GM19468 (cell line): ENCODE measurements around the gene NPAS3.

Source experiments
- ATAC-seq: cut with Tn5 transposase; IDR thresholded peaks from one replicate; pipeline ENCODE4 v1.9.1; 2021; ENCODE audit warnings: mild to moderate bottlenecking, moderate library complexity, moderate number of reproducible peaks; ENCODE audit not compliant: unreplicated experiment; ENCODE audit errors: extremely low read depth

Gene NPAS3

DNA sequence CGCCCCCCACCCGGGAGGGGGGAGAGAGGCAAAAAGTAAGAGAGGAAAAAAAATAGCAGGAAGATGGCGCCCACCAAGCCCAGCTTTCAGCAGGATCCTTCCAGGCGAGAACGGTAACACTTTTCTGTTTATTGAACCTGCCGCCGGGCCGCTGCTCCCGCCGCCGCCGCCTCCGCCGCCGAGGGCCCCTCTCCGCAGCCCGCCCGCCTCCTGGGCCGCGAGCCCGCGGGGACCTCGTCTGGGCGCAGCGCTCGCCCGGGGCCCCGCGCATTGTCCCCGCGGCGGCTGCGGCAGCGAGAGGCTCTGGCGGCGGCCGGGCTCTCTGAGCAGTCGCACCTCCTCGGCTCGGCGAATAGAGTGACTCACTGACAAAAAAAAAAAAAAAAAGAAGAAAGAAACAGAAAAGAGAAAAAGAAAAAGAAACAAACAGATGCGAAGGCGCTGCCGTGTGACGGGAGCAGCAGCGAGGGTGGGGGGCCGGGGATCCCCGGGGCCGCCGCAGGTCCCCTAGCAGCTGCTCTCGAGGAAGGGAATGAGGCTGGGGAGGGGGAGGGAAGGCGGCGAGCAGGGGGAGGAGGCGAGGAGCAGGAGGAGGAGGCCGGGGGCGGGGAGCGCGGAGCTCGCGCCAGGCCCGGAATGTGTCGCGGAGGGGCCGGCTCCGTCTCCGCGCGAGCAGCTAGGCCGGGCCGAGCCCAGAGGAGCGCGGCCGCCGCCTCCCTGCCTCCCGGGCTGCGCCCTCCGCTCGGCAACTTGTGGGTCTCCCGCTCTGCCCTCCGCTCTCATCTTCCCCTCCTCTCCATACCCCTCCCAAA lies 781 bp downstream of the NPAS3 start:
- no peak for ATAC-seq

DNA sequence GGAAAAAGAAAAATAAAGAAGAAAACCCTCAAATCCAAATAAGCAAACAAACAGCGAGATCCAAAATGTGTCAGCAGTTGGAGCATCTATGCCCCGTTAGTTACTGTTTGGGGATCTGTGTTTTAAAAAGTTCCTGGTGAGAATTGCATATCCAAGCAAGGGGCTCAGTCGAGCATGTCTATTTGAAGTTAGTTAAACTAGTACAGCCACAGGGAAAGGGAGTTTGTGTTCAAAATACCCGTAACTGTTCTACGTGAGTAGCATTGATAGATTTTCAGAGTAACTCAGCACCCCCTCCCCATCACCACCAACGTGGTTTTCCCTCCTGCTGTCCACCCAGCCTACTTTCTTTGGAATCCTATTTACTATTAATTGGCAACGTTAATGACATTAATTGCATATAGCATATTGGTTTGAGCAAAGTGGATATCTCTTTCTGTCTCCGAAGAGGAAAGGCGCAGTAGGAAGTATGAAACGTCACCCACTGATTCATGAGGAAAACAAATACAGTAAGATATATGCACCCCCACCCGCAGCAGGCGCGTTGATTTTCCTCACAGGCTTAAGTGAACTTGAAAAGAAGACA lies 1.5 kb downstream of the NPAS3 start:
- no peak for ATAC-seq

DNA sequence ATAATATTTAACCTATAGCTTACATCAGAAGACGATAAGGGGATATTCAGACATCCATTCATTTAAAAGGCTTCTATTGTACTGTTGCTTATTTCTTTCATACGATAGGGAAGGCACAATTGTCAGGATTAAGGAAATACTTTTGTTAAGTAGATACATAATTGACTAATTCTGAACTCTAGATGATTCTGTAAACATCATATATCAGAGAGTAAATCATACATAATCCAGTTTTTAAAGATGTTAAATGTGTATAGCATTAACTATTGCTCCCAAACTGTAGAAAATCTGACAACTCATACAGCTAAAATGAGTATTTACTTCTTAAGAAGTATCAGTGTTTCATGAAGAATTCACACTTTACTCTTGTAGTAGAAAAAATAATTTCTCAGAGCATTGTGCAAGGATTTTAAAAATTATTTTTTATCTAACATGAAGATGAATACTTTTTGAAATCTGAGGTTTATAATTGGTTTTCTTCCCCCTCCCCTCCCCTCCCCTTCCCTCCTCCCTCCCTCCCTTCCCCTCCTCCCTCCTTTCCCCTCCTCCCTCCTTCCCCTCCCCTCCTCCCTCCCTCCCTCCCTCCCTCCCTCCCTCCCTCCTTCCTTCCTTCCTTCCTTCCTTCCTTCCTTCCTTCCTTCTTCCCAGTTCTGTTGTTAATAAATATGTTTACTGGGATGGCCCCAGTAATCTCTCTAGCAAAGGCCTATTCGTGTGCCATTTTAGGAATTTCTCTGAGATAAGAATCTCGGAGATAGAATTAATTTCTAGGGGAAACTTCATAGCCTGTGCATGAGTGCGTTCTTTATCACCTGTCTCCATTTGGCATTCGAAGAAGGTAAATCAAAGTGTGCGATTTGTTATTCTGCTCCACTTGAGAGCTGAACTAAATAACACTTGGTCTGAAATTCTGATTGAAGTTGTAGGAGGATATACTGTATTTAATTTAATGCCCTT lies 2.3 kb downstream of the NPAS3 start:
- ATAC-seq: no peak

DNA sequence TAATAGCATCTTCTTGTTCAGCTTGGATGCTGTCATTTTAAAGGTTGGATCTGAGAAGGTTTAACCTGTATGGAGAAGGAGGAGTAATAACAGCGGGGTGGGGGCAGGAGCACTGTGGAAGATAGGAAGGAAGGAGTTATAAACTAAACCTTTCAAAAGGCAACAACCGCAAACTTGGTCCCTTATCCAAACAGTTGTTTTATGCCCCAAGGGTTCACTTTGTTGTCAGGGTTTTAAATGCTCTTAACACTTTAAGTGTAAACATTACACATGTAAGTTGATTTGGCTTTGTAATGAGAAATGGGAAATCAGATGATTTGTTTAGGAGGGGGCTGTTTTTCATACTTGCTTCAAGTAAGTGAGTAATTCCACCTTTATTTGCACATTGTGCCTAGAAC lies 3.0 kb downstream of the NPAS3 start:
- ATAC-seq: no peak

DNA sequence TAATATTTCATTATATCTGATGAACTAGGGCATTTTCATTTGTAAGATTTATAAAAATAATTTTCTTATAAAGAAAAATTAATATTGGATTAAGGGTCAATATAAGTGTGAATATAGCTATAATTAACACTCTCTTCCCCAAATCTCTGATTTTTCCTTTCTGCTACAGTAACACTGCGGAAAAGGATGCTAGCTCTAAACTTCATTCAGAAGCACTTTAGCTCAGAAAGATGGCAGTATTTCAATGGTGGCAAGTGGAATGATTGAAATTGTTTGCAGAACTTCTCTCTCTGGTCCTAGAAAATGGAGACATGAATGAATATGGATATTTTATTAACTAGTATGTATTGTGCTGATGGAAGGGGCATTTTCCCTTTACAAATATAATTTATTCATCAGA lies 8.4 kb downstream of the NPAS3 start:
- ATAC-seq: no peak

DNA sequence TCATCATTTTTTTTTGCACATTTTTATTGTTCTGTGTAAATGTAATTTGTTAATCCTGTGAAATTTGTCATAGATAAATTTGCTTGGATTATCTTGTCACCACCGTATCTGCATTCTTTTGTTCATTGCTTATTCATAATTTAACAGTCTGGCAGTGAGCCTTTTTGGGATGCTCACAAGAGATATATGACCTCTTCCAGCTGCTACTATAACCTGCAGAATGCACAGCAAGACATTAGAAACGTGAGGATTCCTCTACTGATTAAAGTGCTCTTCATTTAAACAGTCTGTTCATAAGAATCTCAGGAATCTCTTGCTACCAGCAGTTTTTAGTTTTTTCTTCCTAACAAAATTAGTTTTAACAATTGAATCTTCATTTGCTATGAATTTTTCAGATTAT lies 9.1 kb downstream of the NPAS3 start:
- no peak for ATAC-seq

DNA sequence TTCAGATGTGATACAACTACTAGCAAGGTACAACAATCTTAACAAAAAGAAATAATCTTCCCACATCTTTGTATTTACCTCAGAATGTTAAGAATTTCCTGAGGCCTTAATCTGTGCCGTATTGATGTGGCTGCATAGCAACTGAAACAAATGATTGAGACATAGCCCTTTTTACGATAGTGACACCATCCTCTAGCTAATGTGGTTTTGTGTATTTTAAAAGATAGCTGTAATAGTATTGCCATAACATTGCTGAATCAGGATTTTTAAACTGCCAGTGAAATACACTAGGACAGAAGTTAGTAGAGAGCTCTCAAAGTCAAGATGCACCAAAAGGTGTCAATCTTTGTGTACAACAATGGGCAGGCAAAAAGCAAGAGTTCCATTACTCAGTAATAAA lies 11.9 kb downstream of the NPAS3 start:
- ATAC-seq: no peak

DNA sequence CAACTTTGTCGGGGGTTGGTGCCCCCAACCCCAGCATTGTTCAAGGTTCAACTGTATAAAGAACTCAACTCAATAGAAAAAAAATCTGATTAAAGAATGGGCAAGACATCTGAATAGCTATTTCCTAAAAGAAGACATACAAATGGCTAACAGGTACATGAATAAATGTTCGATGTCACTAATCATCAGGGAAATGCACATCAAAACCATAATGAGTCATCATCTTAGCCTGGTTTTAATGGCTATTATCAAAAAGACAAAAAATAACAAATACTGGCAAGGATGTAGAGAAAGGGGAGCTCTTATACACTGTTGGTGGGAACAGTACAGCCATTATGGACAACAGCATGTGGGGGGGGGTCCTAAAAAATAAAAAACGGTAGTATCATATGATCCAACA lies 28.7 kb downstream of the NPAS3 start:
- ATAC-seq: no peak

DNA sequence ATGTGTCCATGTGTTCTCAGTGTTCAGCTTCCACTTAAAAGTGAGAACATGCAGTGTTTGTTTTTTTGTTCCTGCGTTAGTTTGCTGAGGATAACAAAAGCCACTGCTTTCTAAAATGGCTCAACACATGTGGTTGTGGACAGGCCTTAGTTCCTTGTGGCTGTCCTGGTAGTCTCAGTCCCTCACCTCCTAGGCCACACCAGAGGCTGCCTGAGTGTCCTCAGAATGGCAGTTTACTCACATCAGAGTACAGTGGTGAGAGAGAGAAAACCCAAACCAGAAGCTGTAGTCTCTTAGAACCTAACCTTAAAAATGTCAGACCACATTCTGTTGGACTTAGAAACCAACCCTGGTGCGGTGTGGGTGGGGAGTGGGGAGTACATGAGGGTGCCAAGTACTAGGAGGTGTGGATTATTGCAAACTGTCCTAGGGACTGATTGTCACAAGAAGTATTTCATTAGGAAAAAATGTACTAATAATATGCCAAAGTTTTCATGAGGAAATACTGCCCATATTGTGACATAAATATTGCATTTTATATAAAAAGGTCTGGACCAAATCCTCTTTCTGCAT lies 30.4 kb downstream of the NPAS3 start:
- no peak for ATAC-seq

DNA sequence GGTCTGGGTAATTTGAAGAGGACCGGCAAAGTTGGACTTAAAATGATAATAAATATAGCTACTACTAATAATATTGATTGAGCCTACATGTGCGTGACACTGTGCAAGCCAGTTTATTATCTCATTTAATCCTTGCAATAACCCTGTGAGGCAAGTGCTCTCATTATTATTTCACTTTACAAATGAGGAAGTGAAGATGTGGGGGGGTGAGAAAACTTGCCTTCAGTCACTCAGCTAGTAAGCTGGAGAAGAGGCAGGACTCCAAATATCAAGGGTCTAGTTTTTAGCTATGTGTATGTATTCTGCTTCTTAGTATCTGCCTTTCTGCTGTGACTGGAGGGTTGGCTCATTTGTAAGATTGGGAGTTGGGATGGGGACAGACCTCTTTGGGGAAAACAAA lies 39.2 kb downstream of the NPAS3 start:
- no peak for ATAC-seq

DNA sequence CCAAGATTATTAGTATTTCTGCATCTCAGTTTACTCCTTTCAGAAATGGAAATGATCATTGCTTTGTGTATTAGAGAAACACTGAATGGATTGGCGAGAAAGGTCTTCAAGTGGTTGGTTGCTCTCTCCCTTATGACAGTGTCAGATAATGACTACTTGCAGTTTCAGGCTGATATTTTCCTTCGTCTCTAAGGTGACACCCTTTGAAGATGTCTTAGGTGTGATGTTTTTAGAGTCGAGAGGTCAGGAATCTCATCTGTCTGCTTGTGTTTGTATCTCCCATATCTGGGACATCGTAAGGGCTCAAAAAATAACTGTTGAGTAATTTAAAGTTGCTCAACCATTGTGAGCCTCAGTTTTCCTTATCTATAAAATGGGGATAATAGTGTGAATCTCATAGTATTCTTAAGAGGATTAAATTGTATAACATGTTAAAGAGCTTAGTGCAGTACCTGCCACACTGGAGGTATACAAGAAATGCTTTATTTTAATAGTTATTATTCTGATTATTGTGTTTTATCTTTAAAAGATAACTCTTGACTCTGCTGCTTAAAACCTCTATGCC lies 40.1 kb downstream of the NPAS3 start:
- no peak for ATAC-seq

DNA sequence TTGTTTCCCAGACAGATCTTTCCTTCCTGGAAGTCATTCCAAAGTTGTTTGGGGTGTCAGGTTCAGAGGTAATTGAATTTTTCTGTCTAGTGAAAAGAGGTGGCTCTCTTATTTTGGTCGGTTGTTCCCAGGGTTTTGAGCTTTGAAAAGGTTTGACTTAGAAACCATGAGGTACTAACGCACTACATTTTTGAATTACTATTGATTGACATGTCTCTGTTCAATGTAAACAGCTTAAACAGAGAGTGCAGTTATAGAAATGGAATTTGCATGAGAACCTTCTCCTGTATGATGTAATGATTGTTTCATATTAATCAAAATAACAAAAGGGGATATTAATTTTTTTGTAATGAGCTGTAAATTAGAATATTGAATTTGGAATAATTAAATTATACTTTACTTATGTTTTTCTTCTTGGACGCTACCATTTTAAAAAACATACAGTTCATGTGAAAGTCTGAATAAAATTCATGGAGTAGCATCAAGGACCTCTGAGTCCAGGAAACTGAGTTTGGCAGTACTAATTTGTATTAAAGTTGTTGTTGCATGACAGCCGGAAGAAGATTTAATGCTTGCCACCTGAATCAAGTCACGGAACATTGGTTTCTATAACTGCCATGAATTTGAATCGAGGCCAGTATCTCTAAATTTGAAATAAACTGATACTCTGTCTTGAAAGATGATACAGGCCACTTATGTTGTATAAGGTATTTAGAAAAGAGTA lies 41.7 kb downstream of the NPAS3 start:
- no peak for ATAC-seq

DNA sequence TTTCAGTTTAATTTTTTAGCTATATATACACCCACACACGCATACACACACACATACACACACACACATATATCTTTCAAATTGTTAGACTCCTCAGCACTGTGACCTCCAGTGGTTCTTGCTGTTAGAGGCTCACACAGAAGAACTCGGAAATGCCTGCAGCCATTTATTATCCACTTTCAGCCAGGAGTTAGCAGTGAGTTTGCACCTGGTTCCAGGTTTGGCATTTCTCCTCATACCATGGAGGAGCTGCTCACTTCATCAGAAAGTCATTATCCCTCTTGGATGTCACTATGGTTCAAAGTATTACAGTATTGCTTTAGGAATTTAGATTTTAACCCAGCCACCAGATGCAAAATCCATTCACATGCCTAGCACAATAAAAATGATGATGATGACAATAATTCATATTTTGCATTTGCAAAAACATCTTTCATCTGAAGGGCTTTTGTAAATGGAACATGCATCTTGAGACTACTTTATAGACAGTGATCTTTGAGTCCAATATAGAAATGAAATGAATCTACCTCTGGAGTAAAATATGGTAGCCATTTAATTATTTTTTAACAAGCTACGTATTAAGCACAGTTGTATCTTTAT lies 42.3 kb downstream of the NPAS3 start:
- no peak for ATAC-seq

DNA sequence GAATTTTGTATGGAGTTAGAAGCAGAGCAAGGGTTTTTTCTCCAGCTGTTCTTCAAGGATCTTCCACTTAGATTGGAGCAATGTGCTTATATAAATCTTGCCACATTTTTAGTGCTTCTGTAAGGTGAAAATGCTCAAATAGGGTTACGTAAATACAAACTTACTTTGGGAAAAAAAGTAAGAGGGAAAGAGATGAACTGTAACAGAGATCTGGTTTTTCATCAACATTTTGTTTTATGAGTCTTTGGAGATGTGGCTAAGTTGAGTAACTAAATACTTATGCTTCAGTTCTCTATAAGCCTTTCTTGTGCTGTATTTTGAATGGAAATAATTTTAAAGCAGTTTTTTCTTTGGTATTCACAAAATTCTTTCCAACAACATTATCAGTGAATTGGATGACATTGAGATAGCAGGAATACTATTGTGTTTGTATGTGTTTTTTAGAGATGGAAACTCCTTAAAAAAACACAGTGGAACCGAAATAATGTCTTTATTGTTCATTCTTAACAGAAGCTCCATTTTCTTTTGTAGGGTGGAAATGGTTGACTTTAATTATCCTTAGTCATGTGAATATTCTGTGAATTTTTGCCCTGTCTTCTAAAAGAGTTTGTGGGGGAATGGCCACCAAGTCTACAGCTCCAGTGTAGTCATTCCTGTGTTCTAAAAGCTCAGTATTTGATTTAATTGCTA lies 45.7 kb downstream of the NPAS3 start:
- ATAC-seq: no peak

DNA sequence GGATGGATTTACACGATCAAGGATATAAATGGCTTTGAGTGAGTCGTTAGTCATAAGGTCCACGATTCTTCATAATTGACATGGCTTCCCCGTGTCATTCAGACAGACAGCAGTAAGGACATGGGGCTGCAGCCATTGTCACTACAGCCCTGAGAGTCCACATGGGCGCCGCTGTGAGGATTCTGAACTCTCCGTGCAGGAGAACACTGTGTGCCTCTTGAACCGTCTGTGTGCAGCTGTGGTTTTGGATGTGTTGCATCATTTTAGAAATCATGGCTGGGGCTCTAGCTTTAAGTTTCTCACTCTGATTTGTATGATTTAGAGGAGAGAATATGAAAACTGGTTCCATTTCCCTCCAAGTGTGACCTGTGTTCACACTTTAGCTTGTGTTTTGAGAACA lies 47.2 kb downstream of the NPAS3 start:
- ATAC-seq: no peak

DNA sequence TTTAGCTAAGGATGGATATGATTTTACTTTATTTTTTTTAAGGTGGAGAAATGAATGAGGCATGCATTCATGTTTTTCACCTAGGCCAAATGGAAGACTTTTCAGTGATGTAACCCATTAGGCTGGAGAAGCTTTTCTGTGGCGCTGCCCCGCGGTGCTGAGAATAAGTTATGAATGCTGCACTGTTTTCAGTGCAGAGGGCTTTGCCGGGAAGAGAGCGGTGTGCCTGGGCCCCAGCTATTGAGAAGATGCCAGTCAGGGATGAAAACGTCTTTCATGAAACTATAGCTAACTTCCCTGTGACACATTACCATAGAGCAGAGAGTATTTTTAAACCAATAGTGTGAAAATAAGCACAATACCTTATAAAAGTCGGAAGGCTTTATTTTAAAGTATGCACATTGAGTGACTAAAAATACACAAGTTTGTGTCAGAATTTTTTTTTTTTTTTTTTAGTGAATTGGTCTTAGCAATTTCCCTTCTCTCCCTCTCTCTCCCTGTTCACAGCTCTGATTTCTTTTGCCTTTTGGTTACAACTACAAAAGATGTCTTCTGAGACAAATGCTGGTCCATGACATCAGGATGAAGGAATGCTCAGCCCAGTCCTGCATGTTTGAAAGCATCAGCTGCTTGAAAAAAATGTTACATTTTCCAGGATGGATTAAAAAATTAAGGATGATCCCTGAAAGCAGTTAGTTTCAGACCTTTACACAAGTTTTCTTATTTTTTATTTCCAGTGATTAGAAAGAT lies 48.3 kb downstream of the NPAS3 start:
- ATAC-seq: no peak

DNA sequence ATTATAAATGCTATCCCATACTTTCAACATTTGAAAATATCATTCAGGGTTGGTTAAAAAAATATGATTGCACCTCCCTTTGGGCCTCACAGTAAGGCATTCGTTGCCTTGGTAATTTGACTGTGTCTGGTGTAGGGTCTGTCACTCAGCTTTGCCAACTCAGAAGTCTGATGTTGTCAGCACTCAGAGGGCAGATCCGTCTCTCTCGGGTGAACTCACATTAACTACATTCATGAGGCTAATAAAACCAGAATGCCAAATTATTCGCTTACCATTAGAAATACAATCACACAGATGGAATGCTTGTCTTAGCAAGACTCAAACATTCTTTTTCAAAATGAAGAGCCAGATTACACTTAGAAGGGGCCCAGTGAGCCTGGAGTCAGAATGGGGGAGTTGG lies 53.0 kb downstream of the NPAS3 start:
- ATAC-seq: no peak

DNA sequence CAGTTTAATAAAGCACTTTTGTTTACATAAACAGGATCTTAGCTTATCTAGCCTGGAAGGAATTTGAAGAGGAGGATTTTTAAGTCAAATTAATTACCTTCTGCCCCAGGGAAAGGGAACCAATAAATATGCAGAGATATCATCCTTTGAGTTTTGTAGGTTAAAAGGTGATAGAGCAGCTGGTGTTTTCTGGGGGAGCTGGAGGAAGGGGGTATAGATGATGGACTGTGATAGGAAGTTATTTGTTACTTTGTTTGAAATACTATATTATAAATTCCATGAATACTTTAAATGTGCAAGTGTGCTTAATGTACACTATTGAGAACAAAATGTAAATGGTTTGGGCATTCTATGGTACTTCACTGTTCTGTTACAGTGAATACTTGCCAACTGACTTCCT lies 55.2 kb downstream of the NPAS3 start:
- no peak for ATAC-seq
